ENCODE data around the gene TNNC2.

DNA sequence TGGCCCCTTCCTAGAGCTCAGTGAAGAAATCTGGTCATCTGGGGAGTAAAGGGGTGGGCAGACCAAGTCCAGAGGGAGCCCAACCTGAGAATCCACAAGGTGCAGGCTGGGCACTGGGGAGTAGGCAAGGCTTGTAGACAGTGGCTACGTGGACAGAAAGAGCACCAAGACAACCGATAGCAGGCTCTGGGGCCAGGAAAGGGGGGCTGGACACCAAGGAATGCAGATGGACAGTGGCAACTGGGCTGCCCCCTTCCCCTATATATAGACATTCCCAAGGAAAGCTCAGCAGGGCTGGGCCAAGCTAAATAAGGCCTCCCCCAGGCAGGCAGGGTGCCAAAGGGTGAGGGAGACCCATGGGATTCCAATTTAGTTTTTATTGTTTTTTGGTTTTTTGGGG is 1.5 kb upstream of the TNNC2 start:
- TF ChIP-seq, protein P1, sequence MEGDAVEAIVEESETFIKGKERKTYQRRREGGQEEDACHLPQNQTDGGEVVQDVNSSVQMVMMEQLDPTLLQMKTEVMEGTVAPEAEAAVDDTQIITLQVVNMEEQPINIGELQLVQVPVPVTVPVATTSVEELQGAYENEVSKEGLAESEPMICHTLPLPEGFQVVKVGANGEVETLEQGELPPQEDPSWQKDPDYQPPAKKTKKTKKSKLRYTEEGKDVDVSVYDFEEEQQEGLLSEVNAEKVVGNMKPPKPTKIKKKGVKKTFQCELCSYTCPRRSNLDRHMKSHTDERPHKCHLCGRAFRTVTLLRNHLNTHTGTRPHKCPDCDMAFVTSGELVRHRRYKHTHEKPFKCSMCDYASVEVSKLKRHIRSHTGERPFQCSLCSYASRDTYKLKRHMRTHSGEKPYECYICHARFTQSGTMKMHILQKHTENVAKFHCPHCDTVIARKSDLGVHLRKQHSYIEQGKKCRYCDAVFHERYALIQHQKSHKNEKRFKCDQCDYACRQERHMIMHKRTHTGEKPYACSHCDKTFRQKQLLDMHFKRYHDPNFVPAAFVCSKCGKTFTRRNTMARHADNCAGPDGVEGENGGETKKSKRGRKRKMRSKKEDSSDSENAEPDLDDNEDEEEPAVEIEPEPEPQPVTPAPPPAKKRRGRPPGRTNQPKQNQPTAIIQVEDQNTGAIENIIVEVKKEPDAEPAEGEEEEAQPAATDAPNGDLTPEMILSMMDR (conservative IDR thresholded peaks at IDR 0.05; ENCODE audit: low read depth, low read length) = no peak
- no peak for TF ChIP-seq EZH2 (IDR thresholded peaks at IDR 0.05; ENCODE audit: borderline replicate concordance, low read depth, low read length, poor library complexity, severe bottlenecking)

Data from A673 (cell line).